ENCODE measurements around the gene PTPRA.

DNA sequence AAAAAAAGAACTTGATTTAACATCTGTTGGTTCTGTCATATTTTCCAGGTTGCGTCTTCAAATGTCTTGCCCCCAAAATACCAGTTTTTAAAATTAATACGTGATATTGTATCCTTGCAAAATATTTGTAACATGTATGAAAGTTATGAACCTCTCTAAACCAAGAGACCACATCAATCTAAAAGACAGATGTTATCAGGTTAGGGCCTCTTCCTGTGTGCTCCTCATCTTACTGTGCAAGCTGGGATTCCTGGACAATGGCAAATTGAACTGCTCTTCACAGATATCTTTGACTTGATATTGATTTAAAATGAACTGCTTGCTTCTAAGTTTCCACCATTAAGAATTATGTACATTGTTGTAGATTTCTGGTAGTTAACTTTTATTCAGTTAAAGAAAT, 47.5 kb upstream of the PTPRA start:
- TF ChIP-seq, protein P1, sequence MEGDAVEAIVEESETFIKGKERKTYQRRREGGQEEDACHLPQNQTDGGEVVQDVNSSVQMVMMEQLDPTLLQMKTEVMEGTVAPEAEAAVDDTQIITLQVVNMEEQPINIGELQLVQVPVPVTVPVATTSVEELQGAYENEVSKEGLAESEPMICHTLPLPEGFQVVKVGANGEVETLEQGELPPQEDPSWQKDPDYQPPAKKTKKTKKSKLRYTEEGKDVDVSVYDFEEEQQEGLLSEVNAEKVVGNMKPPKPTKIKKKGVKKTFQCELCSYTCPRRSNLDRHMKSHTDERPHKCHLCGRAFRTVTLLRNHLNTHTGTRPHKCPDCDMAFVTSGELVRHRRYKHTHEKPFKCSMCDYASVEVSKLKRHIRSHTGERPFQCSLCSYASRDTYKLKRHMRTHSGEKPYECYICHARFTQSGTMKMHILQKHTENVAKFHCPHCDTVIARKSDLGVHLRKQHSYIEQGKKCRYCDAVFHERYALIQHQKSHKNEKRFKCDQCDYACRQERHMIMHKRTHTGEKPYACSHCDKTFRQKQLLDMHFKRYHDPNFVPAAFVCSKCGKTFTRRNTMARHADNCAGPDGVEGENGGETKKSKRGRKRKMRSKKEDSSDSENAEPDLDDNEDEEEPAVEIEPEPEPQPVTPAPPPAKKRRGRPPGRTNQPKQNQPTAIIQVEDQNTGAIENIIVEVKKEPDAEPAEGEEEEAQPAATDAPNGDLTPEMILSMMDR (IDR thresholded peaks at IDR 0.05; ENCODE audit: insufficient read depth, low read length), result no peak
- no peak for TF ChIP-seq POLR2AphosphoS5 (IDR thresholded peaks at IDR 0.05; ENCODE audit: low read depth)
